HepG2 (cell line): ENCODE results near the gene CHADL. TPM values are rescaled to one million over a fixed set of nuclear protein-coding genes. Genes with fewer than 3 reads are reported as not detected.

Experiments
- CREM ChIP-seq, 2 experiments: sonication (generic) in 1 of 2; formaldehyde crosslinking in 1 of 2; IDR thresholded peaks; 2 replicates each; pipeline versions ENCODE4 v1.4.0 to v1.6.1; 2016 to 2020; ENCODE audit warnings: antibody characterized with exemption in 1 of 2, mild to moderate bottlenecking in 1 of 2, missing genetic modification reagents in 1 of 2
- GABPA ChIP-seq, 2 experiments: IDR thresholded peaks; 2 replicates each; pipeline ENCODE4 v1.6.1; 2011 to 2016; ENCODE audit warnings: low read depth in 2 of 2, low read length in 1 of 2, missing biosample characterization in 1 of 2, missing genetic modification characterization in 1 of 2
- KLF13 ChIP-seq: sonication (generic); formaldehyde crosslinking; IDR thresholded peaks from 2 replicates; pipeline ENCODE4 v1.4.0; 2020; ENCODE audit warnings: mild to moderate bottlenecking, missing genetic modification reagents
- KLF16 ChIP-seq, 2 experiments: sonication (generic) in 1 of 2; formaldehyde crosslinking in 1 of 2; IDR thresholded peaks; 2 replicates each; pipeline versions ENCODE4 v1.6.1 to v1.8.0; 2016 to 2023; ENCODE audit warnings: missing genetic modification reagents in 2 of 2, missing compliant biosample characterization in 1 of 2
- POGZ ChIP-seq: sonication (generic); formaldehyde crosslinking; IDR thresholded peaks from 2 replicates; pipeline ENCODE4 v1.4.0; 2020; ENCODE audit warnings: mild to moderate bottlenecking, missing genetic modification reagents
- RFX1 ChIP-seq: fragments of 450-650 bp; IDR thresholded peaks from 2 replicates; pipeline ENCODE4 v1.6.1; 2017
- RORA ChIP-seq: sonication (generic); formaldehyde crosslinking; IDR thresholded peaks from 2 replicates; pipeline ENCODE4 v1.5.0; 2020; ENCODE audit warnings: mild to moderate bottlenecking, missing genetic modification reagents, moderate library complexity
- SOX6 ChIP-seq, 2 experiments: fragments of 450-650 bp in 1 of 2; sonication (generic) in 1 of 2; formaldehyde crosslinking in 1 of 2; IDR thresholded peaks; 2 replicates each; pipeline versions ENCODE4 v1.4.0 to v1.6.1; 2017 to 2020; ENCODE audit warnings: antibody characterized with exemption in 1 of 2, mild to moderate bottlenecking in 1 of 2, missing genetic modification reagents in 1 of 2
- XRCC5 ChIP-seq: fragments of 200-400 bp; formaldehyde crosslinking; optimal IDR thresholded peaks from 2 replicates; pipeline ENCODE3; 2017; ENCODE audit warnings: mild to moderate bottlenecking, low read length
- YY1 ChIP-seq: IDR thresholded peaks from 2 replicates; pipeline ENCODE4 v1.6.1; 2011; ENCODE audit warnings: low read length, low read depth, moderate library complexity, mild to moderate bottlenecking; ENCODE audit not compliant: insufficient read depth, insufficient replicate concordance
- ZC3H4 ChIP-seq: sonication (generic); formaldehyde crosslinking; IDR thresholded peaks from 2 replicates; pipeline ENCODE4 v1.4.0; 2020; ENCODE audit warnings: missing genetic modification reagents, borderline replicate concordance
- ZFY ChIP-seq: sonication (generic); formaldehyde crosslinking; IDR thresholded peaks from 2 replicates; pipeline ENCODE4 v1.4.0; 2020; ENCODE audit warnings: missing genetic modification reagents
- ZNF253 ChIP-seq: sonication (generic); formaldehyde crosslinking; IDR thresholded peaks from 2 replicates; pipeline ENCODE4 v1.8.0; 2022; ENCODE audit warnings: mild to moderate bottlenecking, missing genetic modification reagents, borderline replicate concordance
- ZNF333 ChIP-seq: sonication (generic); formaldehyde crosslinking; IDR thresholded peaks from 2 replicates; pipeline ENCODE4 v1.4.0; 2020; ENCODE audit warnings: mild to moderate bottlenecking, missing genetic modification reagents, borderline replicate concordance
- polyA plus RNA-seq, 8 experiments: library from polyadenylated mRNA; depleted of rRNA in 3 of 8; stranded (reverse) in 7 of 8; unstranded in 1 of 8; fragments of >200 nt; fragmentation: Illumina TruSeq in 4 of 8; extraction: Trizol in 4 of 8; gene quantifications; 2 replicates each; pipeline versions ENCODE4 v1.2.1 to v1.2.3, GENCODE V29; 2011 to 2016; ENCODE audit warnings: low read depth in 4 of 8, missing spikeins in 1 of 8, mixed read lengths in 1 of 8; ENCODE audit not compliant: insufficient read depth in 1 of 8
- total RNA-seq, 5 experiments: library from RNA; depleted of rRNA; stranded (reverse); fragments of >200 nt; fragmentation: Illumina TruSeq; extraction: Trizol; gene quantifications; 2 replicates each; pipeline ENCODE4 v1.2.3, GENCODE V29; 2016; ENCODE audit warnings: low read depth in 1 of 5
- TF ChIP-seq, protein P1 (sequence below): IDR thresholded peaks from 2 replicates; pipeline ENCODE4 v1.6.1; 2016; ENCODE audit warnings: low read depth, borderline replicate concordance
- TF ChIP-seq, protein P2 (sequence below): sonication (generic); formaldehyde crosslinking; IDR thresholded peaks from 2 replicates; pipeline ENCODE4 v1.4.0; 2020; ENCODE audit warnings: mild to moderate bottlenecking, missing genetic modification reagents, borderline replicate concordance
- TF ChIP-seq, protein P3 (sequence below): sonication (generic); formaldehyde crosslinking; conservative IDR thresholded peaks from 2 replicates; pipeline ENCODE4 v1.4.0; 2020; ENCODE audit warnings: missing genetic modification reagents
- TF ChIP-seq, protein P4 (sequence below): sonication (generic); formaldehyde crosslinking; IDR thresholded peaks from 2 replicates; pipeline ENCODE4 v1.8.1; 2022; ENCODE audit warnings: low read depth, mild to moderate bottlenecking, missing genetic modification reagents

Gene CHADL
- total and polyA plus RNA-seq, 2 of the 13 experiments (the other 11 are each of a cell fraction or from before 2014, with no cell fraction given) = 2.8 to 8.1 TPM

DNA sequence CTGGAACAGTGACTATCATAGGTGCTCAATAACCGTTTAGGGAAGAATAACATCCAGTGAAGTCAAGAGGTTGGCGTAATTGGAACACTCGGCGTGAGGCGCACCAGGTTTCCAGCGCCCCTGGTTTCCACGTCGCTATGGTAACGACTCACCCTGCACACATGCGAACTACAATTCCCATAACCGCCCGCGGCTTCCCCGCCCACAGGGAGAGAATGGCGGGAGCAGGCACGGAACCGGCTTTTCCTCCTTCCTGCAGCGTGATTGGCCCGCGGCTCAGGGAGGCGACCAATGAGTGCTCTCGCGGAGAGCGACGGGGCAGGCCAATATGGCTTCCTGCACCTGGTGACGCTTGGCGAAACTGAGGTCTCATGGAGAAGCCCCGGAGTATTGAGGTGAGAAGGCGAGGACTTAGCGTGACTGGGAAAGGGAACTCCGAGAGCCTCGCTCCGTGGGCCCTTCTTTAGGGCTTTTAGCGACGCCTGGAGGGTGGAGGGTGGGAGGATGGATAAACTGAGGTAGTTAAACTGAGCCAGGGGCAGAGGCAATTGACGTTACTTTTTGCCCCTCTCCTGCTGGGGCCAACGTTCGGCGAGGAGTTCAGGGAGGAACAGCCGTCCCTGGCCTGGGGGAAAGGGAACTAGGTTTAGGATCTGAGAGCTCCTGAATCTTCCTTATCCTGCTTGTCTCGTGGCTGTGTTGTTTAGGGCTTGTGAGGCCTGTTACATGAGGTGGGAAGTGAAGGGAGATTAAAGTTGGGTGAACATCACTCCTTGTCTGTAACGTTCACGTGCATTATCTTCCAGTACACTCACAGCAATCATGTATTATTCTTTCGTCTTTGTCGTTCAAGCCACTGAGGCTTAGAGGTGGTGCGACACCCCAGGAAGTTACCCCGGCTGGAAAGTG lies 35.5 kb downstream of the CHADL start, which contains the start of gene L3MBTL2 (continued):
- TF ChIP-seq, protein P1, sequence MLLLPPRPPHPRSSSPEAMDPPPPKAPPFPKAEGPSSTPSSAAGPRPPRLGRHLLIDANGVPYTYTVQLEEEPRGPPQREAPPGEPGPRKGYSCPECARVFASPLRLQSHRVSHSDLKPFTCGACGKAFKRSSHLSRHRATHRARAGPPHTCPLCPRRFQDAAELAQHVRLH = peak; percentile 63; the same call in 1 of the 2 replicates
- TF ChIP-seq ZFY (peak; percentile 49; the same call in 1 of the 2 replicates), RORA (no peak), XRCC5 (peak; percentile 59), RFX1 (peak; percentile 92), SOX6 (IDR thresholded peaks at IDR 0.05) (no peak), SOX6 (CRISPR knock-in tag; IDR thresholded peaks at IDR 0.05) (0 out of 2 replicates have a peak, but pooled peaks have one; percentile 25), GABPA (IDR thresholded peaks at IDR 0.05; ENCODE audit: low read depth, low read length) (peak; percentile 56; the same call in 1 of the 2 replicates), GABPA (CRISPR knock-in tag; IDR thresholded peaks at IDR 0.05; ENCODE audit: low read depth) (peak; percentile 87), ZNF333 (CRISPR knock-in tag) (0 out of 2 replicates have a peak, but pooled peaks have one; percentile 62), ZC3H4 (CRISPR knock-in tag) (no peak), POGZ (CRISPR knock-in tag) (0 out of 2 replicates have a peak, but pooled peaks have one; percentile 31), CREM (IDR thresholded peaks at IDR 0.05) (peak; percentile 91), CREM (CRISPR knock-in tag; IDR thresholded peaks at IDR 0.05) (no peak), YY1 (peak; percentile 96), ZNF253 (CRISPR knock-in tag) (no peak), KLF16 (CRISPR knock-in tag; IDR thresholded peaks at IDR 0.05) (0 out of 4 replicates have a peak, but pooled peaks of 1 of the 2 experiments have one; percentile 35), KLF13 (CRISPR knock-in tag) (no peak)
- TF ChIP-seq, protein P2, sequence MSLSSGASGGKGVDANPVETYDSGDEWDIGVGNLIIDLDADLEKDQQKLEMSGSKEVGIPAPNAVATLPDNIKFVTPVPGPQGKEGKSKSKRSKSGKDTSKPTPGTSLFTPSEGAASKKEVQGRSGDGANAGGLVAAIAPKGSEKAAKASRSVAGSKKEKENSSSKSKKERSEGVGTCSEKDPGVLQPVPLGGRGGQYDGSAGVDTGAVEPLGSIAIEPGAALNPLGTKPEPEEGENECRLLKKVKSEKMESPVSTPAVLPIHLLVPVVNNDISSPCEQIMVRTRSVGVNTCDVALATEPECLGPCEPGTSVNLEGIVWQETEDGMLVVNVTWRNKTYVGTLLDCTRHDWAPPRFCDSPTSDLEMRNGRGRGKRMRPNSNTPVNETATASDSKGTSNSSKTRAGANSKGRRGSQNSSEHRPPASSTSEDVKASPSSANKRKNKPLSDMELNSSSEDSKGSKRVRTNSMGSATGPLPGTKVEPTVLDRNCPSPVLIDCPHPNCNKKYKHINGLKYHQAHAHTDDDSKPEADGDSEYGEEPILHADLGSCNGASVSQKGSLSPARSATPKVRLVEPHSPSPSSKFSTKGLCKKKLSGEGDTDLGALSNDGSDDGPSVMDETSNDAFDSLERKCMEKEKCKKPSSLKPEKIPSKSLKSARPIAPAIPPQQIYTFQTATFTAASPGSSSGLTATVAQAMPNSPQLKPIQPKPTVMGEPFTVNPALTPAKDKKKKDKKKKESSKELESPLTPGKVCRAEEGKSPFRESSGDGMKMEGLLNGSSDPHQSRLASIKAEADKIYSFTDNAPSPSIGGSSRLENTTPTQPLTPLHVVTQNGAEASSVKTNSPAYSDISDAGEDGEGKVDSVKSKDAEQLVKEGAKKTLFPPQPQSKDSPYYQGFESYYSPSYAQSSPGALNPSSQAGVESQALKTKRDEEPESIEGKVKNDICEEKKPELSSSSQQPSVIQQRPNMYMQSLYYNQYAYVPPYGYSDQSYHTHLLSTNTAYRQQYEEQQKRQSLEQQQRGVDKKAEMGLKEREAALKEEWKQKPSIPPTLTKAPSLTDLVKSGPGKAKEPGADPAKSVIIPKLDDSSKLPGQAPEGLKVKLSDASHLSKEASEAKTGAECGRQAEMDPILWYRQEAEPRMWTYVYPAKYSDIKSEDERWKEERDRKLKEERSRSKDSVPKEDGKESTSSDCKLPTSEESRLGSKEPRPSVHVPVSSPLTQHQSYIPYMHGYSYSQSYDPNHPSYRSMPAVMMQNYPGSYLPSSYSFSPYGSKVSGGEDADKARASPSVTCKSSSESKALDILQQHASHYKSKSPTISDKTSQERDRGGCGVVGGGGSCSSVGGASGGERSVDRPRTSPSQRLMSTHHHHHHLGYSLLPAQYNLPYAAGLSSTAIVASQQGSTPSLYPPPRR (CRISPR knock-in tag) = peak; percentile 21; the same call in 1 of the 2 replicates
- TF ChIP-seq, protein P3, sequence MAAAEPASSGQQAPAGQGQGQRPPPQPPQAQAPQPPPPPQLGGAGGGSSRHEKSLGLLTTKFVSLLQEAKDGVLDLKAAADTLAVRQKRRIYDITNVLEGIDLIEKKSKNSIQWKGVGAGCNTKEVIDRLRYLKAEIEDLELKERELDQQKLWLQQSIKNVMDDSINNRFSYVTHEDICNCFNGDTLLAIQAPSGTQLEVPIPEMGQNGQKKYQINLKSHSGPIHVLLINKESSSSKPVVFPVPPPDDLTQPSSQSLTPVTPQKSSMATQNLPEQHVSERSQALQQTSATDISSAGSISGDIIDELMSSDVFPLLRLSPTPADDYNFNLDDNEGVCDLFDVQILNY (CRISPR knock-in tag) = peak; percentile 75
- TF ChIP-seq, protein P4, sequence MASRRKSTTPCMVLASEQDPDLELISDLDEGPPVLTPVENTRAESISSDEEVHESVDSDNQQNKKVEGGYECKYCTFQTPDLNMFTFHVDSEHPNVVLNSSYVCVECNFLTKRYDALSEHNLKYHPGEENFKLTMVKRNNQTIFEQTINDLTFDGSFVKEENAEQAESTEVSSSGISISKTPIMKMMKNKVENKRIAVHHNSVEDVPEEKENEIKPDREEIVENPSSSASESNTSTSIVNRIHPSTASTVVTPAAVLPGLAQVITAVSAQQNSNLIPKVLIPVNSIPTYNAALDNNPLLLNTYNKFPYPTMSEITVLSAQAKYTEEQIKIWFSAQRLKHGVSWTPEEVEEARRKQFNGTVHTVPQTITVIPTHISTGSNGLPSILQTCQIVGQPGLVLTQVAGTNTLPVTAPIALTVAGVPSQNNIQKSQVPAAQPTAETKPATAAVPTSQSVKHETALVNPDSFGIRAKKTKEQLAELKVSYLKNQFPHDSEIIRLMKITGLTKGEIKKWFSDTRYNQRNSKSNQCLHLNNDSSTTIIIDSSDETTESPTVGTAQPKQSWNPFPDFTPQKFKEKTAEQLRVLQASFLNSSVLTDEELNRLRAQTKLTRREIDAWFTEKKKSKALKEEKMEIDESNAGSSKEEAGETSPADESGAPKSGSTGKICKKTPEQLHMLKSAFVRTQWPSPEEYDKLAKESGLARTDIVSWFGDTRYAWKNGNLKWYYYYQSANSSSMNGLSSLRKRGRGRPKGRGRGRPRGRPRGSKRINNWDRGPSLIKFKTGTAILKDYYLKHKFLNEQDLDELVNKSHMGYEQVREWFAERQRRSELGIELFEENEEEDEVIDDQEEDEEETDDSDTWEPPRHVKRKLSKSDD (CRISPR knock-in tag) = peak; percentile 94; the same call in 1 of the 2 replicates
